Heart right ventricle (tissue), 16 donors: Measurements from ENCODE around the gene ADNP. TPM values are rescaled to one million over a fixed set of nuclear protein-coding genes. Genes with fewer than 3 reads are reported as not detected.

Experiments used
- ATAC-seq, 8 donors: fragments of 200-7000 bp; cut with Tn5 transposase; one replicate each; pipeline ENCODE4 v1.9.1; 2020; ENCODE audit warnings: mild to moderate bottlenecking in 8 of 8, moderate library complexity in 8 of 8, moderate number of reproducible peaks in 1 of 8
- DNase-seq, 2 donors: peaks; one replicate each; pipeline ENCODE4 v3.0.0-alpha.2; 2020
- H3K27ac ChIP-seq, 10 donors: fragments of 200-600 bp; sonication (generic) in 2 of 10; one replicate each; pipeline versions ENCODE4 v1.5.0 to v1.8.0; 2020 to 2022; ENCODE audit warnings: mild to moderate bottlenecking in 3 of 10
- H3K27me3 ChIP-seq, 7 donors: fragments of 200-600 bp; one replicate each; pipeline ENCODE4 v1.8.0; 2021 to 2022; ENCODE audit warnings: mild to moderate bottlenecking in 2 of 7
- H3K36me3 ChIP-seq, 9 donors: fragments of 200-600 bp; sonication (generic) in 1 of 9; one replicate each; pipeline versions ENCODE4 v1.5.0 to v1.8.0; 2020 to 2022; ENCODE audit warnings: mild to moderate bottlenecking in 2 of 9
- H3K4me1 ChIP-seq, 9 donors: fragments of 200-600 bp; sonication (generic) in 1 of 9; one replicate each; pipeline versions ENCODE4 v1.5.0 to v1.8.0; 2020 to 2022; ENCODE audit warnings: mild to moderate bottlenecking in 4 of 9
- H3K4me3 ChIP-seq, 10 donors: fragments of 200-600 bp; sonication (generic) in 2 of 10; one replicate each; pipeline versions ENCODE4 v1.5.0 to v1.8.0; 2020 to 2022; ENCODE audit warnings: mild to moderate bottlenecking in 7 of 10, moderate library complexity in 2 of 10
- H3K9me3 ChIP-seq, 11 donors: fragments of 200-600 bp in 10 of 11; sonication (generic) in 2 of 11; one replicate each; pipeline versions ENCODE4 v1.5.0 to v1.8.0; 2013 to 2022; ENCODE audit warnings: mild to moderate bottlenecking in 2 of 11, control low read depth in 1 of 11, moderate library complexity in 1 of 11
- CTCF ChIP-seq, 9 donors: fragments of 200-600 bp; sonication (generic) in 2 of 9; IDR thresholded peaks; one replicate each; pipeline versions ENCODE4 v1.5.0 to v1.8.0; 2021 to 2022; ENCODE audit warnings: antibody characterized with exemption in 9 of 9, mild to moderate bottlenecking in 5 of 9, moderate library complexity in 1 of 9
- WGBS, 2 donors: extraction: QIAGEN DNeasy Blood & Tissue Kit; methylation state at CpG; one replicate each; pipeline ENCODE4 v1.1.7; 2013; ENCODE audit warnings: inconsistent platforms in 1 of 2; 5-methylcytosine and 5-hydroxymethylcytosine counted together
- intact Hi-C, 10 donors: fragments of 100-400 bp; cut with DNase I; formaldehyde crosslinking; loops; one replicate each; pipeline versions ENCODE4 v1.11.1 to v1.14.2; 2022
- polyA plus RNA-seq, 2 donors: library from polyadenylated mRNA; stranded (reverse); fragments of 200-250 nt; gene quantifications; one replicate each; pipeline ENCODE4 v1.2.3, GENCODE V29; 2013
- total RNA-seq, 10 donors: library from RNA; stranded (reverse); fragmentation: NEBNext Ultra II Directional in 3 of 10; extraction: Animal tissue kit (Norgen Biotek cat#: 25700) in 3 of 10; gene quantifications; one replicate each; pipeline versions ENCODE4 v1.2.1 to v1.2.4, GENCODE V29; 2021 to 2023
- donor health status: Arrhythmogenic right ventricular cardiomyopathy.
- donor health status: ischemic (EF 13 %, LVEDD 7.1; RV severe dilation, severe dysfunction).
- donor health status: healthy with polysubstance abuse.
- donor health status: DM: no; HTN: yes; CAD: no.
- donor health status: DM: no; HTN: no; CAD: no.
- donor health status: ischemic (EF 25% LVEDD 6.9; RV normal size, moderate dysfunction).
- donor health status: ischemic (EF 25% LVEDD 5.7; RV mildly dilated, moderate dysfunction).
- donor health status: healthy.
- donor health status: DM: yes; HTN: yes; CAD: no.
- donor health status: Ischemic cardiomyopathy.
- donor health status: ischemic (EF 35%, LVEDD 5.7; RV mildly dilated, moderate dysfunction).
- donor health status: nonischemic (EF 11% LVEDD 7.7; RV severe dilation, severe dysfunction).
- donor health status: DM: yes; HTN: yes; CAD: no.
- donor health status: PGD.
- donor health status: ischemic (EF 29% LVEDD 5.4; RV normal size, mild dysfunction).
- donor health status: nonischemic (EF 23%, LVEDD 6.1; RV moderate dilation, normal function).

Gene ADNP
- total and polyA plus RNA-seq, 12 donors: 14.6 to 46.1 (median 37.9) TPM

- ATAC-seq: no peak
- 90 to 94% methylated on average over 10 of the region's 10 CpGs for WGBS, 2 donors
- peaks cover 0 to 39% (median 17%) of the 10 kb centered on the region in 7 donors for H3K27me3 ChIP-seq
These were observed 44.6 kb upstream of the ADNP start for GRCh38 chr20:50975701-50976330.

GRCh38 chr20:50969912-50970311 lies 38.7 kb upstream of the ADNP start:
- H3K27ac ChIP-seq: no peak overlapping the region
- ATAC-seq (no peak), DNase-seq (no peak)
- no peaks in the 10 kb centered on the region for H3K36me3 ChIP-seq
- H3K9me3 ChIP-seq: peaks cover 0 to 3% (median 0%) of the 10 kb centered on the region in 11 donors
- H3K4me3 ChIP-seq: no peak overlapping the region
- 78 to 86% methylated on average over 8 of the region's 8 CpGs for WGBS, 2 donors
- TF ChIP-seq CTCF (IDR thresholded peaks at IDR 0.05): no peak
- intact Hi-C loops: no loop called here
- no peaks in the 10 kb centered on the region for H3K4me1 ChIP-seq
- H3K27me3 ChIP-seq: no peaks in the 10 kb centered on the region

More at GRCh38 chr20:50975701-50976330, 44.6 kb upstream of the ADNP start:
- Histone ChIP-seq H3K4me1 (peaks cover 0 to 8% (median 0%) of the 10 kb centered on the region in 9 donors), H3K9me3 (peaks cover 0 to 6% (median 0%) of the 10 kb centered on the region in 11 donors), H3K36me3 (no peaks in the 10 kb centered on the region), H3K4me3 (no peak overlapping the region), H3K27ac (no peak overlapping the region)
- no peak for TF ChIP-seq CTCF (IDR thresholded peaks at IDR 0.05)
- DNase-seq: no peak
- intact Hi-C loops: no loop called here

GRCh38 chr20:50969435-50969834 lies 38.2 kb upstream of the ADNP start:
- intact Hi-C loops: no loop called here
- DNase-seq: no peak
- H3K4me3 ChIP-seq: no peak overlapping the region
- H3K9me3 ChIP-seq: no peaks in the 10 kb centered on the region
- TF ChIP-seq CTCF (IDR thresholded peaks at IDR 0.05): no peak
- ATAC-seq: no peak
- H3K27me3 ChIP-seq: no peaks in the 10 kb centered on the region
- H3K4me1 ChIP-seq: no peaks in the 10 kb centered on the region
- 86 to 87% methylated on average over 5 of the region's 5 CpGs for WGBS, 2 donors
- H3K27ac ChIP-seq: no peak overlapping the region
- no peaks in the 10 kb centered on the region for H3K36me3 ChIP-seq

GRCh38 chr20:50968289-50968688 lies 37.1 kb upstream of the ADNP start:
- no peak for DNase-seq
- Histone ChIP-seq H3K27me3 (no peaks in the 10 kb centered on the region), H3K27ac (no peak overlapping the region), H3K9me3 (no peaks in the 10 kb centered on the region), H3K4me3 (no peak overlapping the region), H3K36me3 (no peaks in the 10 kb centered on the region), H3K4me1 (no peaks in the 10 kb centered on the region)
- WGBS, 2 donors: 66% methylated on average over 9 of the region's 9 CpGs
- intact Hi-C loops: no loop called here
- no peak for ATAC-seq
- no peak for TF ChIP-seq CTCF (IDR thresholded peaks at IDR 0.05)
